ENCODE data around the gene ZBTB18.
"Not testable (repeated sequence)": the region's sequence is repeated elsewhere in the genome, so short reads cannot be mapped to it uniquely, and the experiment has no call there.

Gene ZBTB18

DNA sequence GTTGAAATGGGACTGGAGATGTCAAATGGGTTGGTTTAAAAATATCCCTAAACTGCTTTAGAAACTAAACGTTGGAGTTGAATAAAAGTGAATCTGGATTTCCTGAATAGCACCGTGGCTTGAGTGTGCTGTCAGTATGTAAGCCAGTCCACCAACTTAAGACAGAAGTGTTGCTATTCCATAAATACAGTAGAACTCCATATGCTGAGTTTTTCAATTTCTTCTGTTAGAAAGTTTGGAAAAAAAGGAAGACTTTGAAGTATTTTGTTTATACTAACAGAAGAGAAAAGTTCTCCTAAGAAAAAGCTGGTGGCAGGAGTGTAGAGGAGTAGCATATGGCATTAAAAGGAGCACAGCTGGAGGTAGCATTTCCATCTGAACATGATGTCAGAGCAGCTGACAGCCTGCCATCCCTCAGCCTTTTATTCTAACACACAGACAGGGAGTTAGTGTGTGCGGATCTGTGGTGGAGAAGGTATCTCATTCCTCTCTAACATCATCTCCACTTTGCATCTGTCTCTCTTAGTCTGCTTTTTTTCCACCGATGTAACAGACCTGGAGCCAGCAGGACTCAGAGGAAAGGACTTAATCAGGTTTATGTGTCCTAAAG lies at the start of gene ZBTB18:
TSS of gene ZBTB18 (plus strand) at position 449 of the 610 bp plus-strand sequence. CDS start at position 598, 149 bp downstream.
- DNase-seq (ENCODE audit: low spot score): no peak

DNA sequence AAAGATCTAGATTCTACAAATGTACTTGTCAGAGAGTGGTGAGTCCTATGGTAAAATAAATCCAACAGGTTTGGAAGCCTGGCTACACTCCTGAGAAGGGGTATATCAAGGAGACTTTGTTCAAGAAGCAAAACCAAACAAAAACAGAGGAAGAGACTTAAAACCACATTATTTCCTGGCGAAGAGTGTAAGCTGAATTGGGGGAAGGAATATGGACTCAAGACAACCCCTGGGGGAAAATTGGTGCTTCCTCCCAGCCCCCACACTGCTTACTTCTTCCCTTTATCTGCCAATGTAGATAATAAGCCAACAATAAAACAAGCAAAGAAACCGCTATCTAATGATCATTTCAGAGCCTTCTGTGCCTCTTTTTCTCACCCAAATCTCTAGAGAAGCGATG lies 48.4 kb upstream of the ZBTB18 start:
- no peak for DNase-seq (ENCODE audit: low spot score)

DNA sequence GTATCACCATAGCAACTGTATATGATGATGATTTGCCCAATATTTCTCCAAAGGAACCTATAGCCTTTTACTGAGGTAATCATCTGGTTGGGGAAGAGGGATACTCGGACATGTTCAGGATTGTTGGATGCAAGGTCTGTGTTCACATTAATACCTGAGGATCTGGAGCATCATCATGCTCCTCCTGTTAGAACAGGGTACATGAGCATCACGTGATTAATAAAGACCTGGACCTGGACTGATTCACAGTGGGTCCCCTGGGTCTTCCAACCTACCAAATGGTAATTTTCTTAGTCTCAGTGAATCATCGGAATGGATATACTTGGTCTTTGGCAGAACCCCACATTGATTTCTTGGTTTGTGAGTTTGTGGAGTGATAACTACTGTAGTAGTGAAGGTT lies 45.6 kb upstream of the ZBTB18 start:
- DNase-seq (ENCODE audit: low spot score): no peak

DNA sequence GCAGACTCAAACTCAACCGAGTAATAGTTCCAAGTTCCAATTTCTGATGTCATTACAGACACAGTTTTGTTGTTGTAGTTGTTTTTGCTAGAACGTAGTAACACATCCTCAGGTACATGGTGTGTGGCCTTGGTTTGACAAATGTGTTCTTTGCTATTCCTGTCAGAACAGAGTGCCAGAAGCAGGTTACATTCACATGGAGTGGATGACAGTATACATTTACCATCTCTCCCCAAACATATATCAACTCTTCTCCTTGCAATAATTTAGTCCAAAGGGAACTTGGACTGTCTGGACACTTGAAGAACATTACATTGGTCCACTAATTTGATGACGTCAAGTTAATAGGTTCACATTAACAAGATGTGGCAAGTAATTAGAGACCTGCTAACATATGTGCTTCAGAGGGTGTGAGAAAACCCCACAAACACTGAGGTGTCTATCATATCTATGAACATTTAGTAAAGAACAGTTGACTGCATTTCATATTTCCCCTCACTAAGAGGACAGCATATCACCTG lies 44.6 kb upstream of the ZBTB18 start:
- DNase-seq (ENCODE audit: low spot score): no peak

DNA sequence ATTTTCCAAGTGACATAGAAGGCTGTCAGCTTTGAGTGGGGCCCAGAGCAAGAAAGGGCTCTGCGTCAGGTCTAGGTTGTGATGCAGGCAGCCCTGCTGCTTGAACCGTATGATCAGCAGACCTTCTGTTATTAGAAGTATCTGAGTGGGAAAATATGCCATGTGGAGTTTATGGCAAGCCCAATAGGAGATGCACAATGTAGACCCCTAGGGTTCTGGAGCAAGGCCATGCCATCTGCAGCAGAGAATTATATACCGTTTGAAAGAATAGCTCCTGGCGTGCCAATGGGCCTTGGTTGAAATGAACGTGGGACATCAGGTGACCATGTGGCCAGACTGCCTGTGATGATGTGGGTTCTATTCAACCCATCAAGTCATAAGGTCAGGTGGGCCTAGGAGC lies 44.1 kb upstream of the ZBTB18 start:
- DNase-seq (ENCODE audit: low spot score): no peak

DNA sequence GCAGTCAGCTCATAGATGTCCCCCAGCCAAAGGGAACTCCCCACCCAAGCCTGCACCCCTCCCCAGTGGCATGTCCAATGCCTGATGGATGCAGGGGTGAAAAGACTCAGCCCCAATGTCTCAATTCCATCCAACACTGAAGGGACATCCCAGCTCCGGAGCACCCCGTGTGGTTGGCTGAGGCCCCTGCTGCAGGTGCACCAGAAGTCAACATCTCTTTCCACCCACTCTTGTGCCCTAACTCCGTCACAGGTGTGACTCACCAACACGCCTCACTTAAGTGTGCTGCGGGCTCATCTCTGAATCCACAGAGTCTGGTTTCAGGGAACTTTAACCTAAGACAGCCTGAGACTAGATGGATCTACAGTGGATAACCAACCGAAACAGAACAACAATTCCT lies 40.9 kb upstream of the ZBTB18 start:
- DNase-seq (ENCODE audit: low spot score): no peak

DNA sequence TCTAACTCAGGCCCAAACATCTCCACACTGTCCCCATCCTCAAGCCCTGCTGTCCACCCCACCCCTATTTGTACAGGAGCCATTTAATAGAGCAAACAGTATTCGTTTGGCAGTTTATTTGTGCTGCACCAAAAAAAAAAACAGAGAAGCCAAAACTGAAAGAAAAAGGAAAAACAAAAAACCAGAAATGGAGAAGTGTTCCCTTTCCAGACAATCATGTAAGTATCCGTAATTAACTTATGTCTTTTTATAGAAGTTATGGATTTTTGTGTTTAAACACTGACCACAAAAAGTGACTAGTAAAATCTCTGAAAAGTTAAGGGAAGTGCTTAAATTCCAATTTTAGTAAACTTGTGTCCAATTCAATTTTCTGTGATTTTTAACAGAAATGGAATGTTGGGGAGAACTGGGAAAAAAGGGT lies 40.4 kb upstream of the ZBTB18 start:
- DNase-seq (ENCODE audit: low spot score): no peak

DNA sequence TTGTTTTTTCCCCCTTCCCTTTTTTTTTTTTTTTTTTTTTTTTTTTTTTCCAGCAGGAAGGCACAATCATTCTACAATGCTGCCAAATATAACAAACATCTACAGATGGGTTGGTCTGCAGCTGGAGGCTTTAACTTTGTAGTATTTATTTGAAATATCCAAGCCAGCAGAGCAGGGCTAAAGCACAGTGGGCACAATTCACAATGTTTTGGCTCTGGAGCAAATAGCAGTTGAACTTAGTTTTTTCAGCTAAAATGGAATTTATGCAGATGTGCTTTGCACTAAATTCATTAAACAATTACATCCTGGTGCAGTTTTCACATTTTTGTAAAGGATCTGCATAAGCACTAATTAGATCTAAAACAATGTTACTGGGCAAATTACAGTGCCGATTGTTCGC lies 39.8 kb upstream of the ZBTB18 start:
- no peak for DNase-seq (ENCODE audit: low spot score)

DNA sequence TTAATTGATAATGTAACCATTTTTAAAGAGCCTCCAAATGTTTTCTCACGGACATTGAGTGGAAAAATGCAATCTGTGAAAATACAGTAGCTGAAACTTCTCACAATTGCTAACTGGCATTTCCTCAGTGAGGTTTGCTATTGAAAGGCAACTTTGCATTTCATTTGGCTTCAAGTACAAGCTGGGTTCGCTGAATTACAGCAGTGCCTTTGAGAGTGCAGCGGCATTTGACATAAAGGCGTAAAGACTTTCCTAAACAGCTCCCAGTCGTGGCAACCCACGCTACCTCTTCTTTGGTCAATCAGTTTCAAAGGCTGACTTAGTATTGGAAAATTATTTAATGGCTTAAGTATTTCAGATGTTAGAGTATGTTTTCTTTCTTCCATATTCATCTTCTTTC lies 39.3 kb upstream of the ZBTB18 start:
- no peak for DNase-seq (ENCODE audit: low spot score)

DNA sequence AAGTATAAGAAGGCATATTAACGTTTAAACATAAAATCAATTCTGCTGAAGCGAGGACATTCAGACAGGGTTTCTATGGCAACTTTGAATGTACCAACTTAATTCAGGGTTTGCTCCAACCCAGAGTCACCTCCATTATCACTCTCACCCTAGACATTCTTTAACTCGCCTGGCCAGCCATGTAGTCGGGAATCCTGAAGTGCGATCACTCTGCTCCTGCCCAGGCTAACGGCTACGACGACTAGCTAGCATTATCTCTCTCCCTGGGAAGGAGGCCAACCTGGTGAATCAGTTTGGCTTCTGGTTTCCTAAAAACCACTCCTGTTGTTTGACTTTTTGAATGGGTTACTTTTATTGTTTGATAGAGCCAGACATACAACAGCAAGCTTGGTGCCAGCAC lies 38.9 kb upstream of the ZBTB18 start:
- no peak for DNase-seq (ENCODE audit: low spot score)

DNA sequence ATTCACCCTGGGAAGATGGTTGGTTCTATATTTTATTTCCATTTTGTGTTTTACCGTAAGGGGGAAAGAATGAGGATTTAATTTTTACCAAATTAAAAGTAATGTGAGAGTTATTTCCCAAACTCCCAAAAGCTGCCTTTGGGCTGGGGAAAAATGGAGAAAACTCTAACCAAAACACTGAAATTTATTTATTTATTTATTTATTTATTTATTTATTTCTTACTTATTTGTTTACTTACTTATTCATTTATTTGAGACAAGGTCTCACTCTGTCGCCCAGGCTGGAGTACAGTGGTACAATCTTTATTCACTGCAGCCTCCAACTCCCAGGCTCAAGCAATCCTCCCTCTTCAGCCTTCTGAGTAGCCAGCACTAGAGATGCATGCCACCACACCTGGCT lies 38.0 kb upstream of the ZBTB18 start:
- DNase-seq (ENCODE audit: low spot score): no peak

DNA sequence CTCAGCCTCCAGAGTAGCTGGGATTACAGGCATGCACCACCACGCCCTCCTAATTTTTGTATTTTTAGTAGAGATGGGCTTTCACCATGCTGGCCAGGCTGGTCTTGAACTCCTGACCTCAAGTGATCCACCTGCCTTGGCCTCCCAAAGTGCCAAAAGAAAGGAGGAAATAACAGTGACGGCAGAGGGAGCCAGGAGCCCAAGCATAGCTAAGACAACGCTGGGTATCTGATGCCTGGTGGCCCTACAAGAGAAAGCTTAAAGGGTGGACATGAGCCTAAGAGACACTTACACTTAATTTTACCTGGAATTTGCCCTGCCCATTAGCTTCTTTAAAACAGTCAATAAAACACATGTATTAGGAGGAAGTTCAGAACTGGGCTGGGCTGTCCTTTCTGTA lies 36.2 kb upstream of the ZBTB18 start:
- not testable (repeated sequence) for DNase-seq (ENCODE audit: low spot score)

DNA sequence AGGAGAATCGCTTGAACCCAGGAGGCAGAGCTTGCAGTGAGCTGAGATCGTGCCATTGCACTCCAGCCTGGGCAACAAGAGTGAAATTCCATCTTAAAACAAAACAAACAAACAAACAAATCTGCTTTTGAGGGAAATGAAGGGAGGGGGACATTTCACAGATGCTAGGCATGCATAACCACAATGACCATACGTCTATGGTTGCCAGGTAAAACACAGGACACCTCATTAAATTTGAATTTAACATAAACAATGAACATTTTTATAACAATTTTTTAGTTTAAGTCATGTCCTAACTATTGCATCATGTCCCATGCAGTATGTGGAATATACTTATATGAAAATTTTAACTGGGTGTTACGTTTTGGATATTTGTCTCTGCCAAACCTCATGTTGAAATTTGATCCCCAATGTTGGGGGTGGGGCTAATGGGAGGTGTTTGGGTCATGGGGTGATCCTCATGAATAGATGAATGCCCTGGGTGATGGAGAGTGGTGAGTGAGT lies 31.0 kb upstream of the ZBTB18 start:
- no peak for DNase-seq (ENCODE audit: low spot score)

DNA sequence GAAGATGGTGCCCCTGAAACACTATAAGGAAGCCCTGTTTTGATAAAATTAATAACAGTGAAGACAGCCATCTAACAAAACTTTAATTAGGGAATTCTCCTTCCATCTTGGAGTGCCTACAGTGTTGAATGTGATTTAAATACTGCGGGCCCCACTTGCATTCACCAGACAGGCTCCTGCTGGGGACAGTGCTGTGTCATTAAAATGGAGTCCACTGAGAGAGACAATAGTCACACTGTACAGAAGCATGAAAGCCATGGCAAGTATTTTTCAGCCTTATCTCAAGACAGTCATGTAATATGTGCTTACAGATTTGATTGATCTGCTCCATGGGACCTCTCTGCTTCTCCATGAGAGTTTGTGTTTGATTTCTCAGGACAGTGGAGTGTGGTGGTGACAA lies 29.7 kb upstream of the ZBTB18 start:
- no peak for DNase-seq (ENCODE audit: low spot score)

DNA sequence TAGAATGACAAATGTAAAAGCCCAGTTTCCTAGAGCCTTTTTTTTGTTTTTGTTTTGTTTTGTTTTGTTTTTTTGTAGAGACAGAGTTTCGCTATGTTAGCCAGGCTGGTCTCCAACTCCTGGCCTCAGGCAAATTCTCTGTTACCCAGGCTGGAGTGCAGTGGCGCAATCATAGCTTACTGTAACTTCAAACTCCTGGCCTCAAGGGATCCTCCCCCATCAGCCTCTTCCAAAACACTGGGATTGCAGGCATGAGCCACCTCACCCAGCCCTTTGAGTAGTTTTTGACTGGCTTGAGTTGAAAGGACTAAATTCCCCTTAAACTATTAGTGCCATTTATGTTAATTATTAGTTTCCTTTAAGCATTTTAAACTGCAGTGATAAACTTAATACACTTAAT lies 28.8 kb upstream of the ZBTB18 start:
- DNase-seq (ENCODE audit: low spot score): no peak

DNA sequence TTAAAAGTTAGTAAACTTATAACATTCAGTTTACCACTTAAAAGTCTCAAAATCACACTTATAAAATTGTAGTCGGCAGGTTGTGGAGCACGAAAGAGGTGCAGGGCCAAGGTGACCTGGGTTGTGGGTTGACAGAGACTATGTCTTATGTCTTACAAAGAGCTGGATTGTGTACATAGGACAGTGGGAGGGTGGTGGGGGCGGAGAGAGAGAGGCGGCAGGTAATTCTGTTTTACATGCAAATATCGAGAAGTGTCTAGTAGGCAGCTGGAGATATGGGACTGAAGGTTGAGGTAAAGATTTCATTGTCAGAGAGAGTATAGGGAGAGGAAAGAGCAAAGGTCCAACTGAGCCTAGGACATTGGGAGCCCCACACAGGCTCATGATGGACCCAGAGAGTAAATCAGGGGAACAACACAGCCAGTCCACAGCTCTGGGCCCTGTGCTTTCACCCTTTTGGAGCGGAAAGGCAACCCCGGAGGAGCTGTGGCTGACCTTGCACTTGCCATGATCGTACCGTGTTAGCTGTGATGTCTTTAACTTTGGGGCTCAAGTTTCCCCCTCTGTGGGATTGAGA lies 28.1 kb upstream of the ZBTB18 start:
- DNase-seq (ENCODE audit: low spot score): no peak

DNA sequence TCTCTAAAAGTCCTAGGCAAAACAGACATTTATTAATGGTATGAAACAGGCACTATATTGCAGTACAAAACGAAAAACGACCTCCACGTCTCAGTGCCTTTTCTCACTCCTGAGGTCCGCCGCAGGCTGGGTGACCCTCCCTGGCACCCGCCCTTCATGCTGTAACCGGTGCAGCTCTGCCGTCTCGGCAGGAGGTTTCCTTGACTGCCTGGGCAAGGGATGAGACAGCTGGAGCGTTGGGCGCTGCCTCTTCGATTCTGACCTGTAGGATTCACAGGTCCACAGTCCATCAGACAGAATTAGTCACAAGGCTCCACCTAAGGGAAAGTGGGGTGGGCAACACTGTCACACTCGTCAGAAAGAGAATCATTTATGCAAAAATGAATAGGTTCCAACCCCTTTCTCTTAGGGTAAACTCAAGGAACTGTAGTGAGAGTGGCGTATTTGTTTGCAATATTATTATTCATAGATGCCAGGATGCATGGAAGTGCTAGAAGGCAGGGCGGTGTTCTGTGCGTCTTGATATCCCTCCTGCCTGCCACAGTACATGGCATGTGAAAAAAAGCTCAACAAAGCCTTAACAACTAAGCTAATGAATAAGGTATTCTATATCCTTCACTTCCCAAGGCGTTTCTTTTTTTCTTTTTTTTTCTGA lies 23.5 kb upstream of the ZBTB18 start:
- no peak for DNase-seq (ENCODE audit: low spot score)

DNA sequence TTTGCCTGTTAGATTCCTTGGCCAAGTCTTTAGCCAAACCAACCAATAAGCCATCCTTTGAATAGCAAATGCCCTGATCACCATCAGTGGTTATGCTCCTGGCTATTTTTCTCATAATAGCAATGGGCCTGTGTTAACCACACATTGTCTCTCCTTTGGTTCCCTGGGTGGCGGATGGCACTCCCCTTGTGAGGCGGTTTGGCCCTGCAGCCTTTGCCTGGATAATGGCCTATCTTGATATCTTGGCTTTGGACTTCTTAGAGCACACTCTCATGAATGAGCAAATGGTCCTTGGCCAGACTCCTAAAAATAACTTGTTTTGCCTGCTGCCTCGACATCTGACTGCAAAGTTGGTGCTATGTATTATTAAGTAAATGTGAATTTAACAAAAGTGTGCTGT lies 22.4 kb upstream of the ZBTB18 start:
- no peak for DNase-seq (ENCODE audit: low spot score)

DNA sequence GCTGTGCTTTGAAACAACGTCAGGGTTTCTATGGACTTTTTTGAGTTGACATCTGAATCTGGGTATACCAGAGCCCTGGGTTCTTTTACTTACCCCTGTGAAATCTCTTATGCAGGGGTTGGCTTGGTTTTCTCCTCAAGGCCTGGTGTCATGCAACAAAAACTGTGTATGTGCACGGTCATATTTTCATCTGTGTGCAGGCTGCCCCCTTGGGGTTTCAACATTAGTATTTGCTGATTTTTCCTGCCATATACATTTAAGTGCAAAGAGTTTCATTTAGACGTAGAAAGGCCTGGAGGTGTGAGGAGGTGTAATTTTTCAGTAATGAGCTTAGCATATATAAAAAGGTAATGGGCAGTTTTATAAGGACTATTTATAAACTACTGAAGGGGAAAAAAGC lies 22.0 kb upstream of the ZBTB18 start:
- DNase-seq (ENCODE audit: low spot score): no peak

DNA sequence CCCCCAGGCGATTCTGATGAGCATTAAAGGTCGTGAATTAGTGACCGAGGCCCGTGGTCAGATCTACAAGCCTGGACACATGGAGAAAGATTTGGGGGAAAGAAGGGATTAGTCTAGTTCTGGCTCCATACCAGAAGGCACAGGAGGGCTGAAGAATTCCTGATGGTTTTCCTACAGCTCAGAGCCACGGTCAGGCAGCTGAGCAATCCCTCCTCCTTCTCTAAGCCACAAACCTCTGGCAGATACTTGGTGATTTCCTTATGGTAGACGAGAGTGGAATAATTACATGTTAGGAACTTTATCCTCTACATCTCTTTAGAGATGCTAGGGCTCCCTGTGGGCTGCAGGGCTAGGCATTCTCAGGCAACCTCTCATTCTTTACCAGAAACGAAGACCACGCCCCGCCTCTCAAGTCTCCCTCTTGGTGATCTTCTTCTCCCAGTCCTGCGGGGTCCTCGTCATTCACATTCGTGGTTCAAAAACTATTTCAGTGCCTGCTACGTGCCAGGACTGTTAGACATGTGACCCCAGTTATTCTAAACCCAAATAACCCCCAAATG lies 20.5 kb upstream of the ZBTB18 start:
- DNase-seq (ENCODE audit: low spot score): no peak

DNA sequence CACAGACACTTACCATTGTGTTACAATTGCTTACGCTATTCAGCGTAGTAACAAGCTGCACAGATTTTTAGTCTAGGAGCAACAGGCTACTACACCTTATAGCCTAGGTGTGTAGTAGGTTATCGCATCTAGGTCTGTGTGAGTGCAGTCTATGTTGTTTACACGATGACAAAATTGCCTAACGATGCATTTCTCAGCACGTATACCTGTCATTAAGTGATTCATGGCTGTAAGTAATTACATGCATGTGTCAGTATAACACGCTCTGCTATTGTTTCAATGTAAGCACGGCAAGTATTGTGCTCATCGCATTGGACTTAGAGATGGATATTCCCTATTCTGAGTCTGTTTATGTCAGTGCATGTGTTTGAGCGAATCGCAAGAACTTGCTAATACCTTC lies 15.7 kb upstream of the ZBTB18 start:
- DNase-seq (ENCODE audit: low spot score): no peak

DNA sequence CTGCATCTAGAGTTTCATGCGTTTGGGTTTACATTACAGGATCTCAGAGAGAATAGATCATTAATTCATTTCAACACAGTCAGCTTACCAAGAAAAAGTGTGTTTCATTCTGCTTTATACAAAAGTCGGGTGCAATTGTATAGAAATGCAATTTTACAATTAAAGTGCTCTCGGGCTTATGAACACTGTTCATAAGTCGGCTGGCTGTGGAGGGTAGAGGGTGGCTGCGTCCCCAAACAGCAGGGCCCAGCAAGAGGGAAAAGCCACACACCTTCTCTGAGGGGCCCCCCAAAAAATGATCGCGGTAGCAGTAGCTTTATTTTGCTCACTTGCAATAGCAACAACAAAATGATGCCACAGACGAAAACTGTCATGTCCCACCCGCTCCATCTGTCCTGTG lies 13.8 kb upstream of the ZBTB18 start:
- no peak for DNase-seq (ENCODE audit: low spot score)

DNA sequence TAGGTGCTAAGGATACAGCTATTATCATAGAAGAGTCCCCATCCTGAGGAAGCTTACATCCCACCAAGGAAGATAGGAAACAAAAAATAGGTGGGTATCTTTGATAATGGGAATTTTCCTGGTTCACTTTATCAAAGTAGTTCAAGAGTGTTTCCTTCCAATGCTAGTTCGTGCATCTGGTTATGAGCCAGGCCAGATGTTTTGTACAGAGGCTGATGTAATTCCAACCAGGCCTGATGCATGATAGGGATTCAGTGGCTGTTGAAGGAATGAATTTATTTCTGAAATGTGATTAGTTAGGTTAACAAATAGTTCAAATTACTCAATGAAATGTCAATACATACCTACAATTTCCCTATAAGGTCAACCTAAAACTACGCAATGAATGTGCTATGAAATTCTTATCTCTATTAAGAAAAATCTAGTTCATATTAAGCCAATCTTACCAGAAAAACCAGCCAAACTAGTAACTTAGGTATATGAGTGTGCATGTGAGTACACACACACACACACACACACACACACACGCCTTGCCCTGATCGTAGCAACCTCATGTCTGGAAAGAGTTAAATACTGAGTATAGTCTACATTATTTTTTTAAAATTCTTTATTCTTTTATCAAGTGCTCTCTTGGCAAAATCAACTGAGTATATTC lies 9.5 kb upstream of the ZBTB18 start:
- no peak for DNase-seq (ENCODE audit: low spot score)
